Measurements from ENCODE around the gene CDK6. TPM values are rescaled to one million over a fixed set of nuclear protein-coding genes. Genes with fewer than 3 reads are reported as not detected.
A peak's percentile ranks its signal among the peaks of the same experiment; 100 is the strongest.

CDK6 gene
- total RNA-seq, 2 experiments from 2014 or later, result 130 to 138 TPM

DNA sequence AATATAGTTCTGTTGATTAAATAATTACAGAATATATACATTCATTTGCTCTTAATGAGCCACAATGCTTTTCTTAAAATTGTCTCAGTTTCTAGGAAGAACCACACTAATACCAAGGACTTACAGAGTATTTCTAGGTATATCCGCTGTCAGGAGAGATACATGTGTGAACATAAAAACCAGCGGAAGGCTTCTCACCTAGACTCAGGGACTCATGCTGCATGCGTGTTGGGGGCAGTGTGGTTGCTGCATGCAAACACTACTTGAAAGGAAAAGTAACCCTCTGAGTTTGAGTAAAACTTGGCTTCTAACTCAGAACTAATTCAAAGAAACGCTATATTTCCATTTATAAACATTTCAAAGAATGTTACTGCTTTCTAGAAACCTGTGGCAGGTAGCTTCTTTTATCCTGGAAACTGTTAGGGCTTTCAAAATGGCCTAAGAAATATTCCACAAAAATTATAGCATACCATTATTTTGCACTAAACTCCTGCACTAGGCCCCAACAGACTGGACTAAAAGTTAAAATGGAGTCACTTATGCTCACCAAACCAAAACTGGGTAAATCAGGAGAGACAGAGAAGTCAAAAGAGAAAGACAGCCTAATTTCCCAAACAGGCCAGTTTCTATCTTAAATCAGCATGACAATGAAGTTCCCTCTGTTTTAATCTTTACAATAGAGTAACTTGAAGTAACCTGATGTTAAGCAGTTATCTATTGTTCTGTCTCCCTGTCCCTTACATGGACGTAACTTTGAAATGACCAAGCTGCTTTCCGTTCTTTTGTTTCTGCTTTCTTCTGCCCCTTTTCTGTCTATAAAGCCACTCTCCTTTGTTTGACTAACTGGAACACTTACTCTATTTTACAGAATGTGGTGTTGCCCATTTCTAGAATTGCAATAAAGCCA, 151.0 kb downstream of the CDK6 start:
- CTCF ChIA-PET, result interaction anchor here (0.6 to 2.6 kb wide), 5 partner anchors 14 to 148 kb away, joined by 3 to 10 read pairs (median 4); no protein-coding TSS in a partner anchor
- H3K27ac Mint-ChIP-seq, result peak overlapping the region; percentile 95
- DNase-seq, result peak; percentile 93
- peak; percentile 85 for ATAC-seq
- peaks cover 6% of the 10 kb centered on the region for H3K9me3 Mint-ChIP-seq
- H3K27me3 Mint-ChIP-seq, result no peaks in the 10 kb centered on the region
- no peak overlapping the region for H3K4me3 Mint-ChIP-seq
- POLR2A ChIA-PET, result interaction anchor here (0.7 to 2.2 kb wide), 9 partner anchors 21 to 219 kb away, joined by 3 to 7 read pairs (median 4); no protein-coding TSS in a partner anchor
- intact Hi-C loops (cut with micrococcal nuclease), result loop anchor here (2.0 to 10.0 kb wide), 2 partner anchors 53 to 219 kb away; no protein-coding TSS in a partner anchor
- H3K36me3 Mint-ChIP-seq (ENCODE audit: low read depth), result peaks cover 70% of the 10 kb centered on the region
- peaks cover 81% of the 10 kb centered on the region for H3K4me1 Mint-ChIP-seq (ENCODE audit: low read depth)
- no peak for TF ChIP-seq CTCF (IDR thresholded peaks at IDR 0.05)

DNA sequence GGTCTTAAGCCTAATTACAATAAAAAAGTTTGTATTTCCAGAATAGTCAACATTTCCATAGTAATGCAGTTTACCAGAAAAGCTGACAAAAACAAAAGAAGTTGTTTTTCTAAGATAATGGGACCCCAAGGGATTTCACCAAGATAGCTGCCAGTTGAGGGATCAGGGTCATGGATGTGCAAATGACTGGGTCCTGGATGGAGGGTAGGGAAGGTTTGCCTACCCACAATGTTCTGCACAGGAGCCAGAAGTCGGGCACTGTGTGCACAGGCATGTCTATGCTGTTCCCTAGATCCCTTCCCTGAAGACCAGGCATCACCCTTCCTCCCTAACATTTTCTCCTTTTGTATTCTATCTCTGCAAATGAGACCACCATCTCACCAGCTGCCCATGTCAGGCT, 152.1 kb downstream of the CDK6 start:
- intact Hi-C loops (cut with micrococcal nuclease), result loop anchor here (2.0 to 10.0 kb wide), 2 partner anchors 51 to 221 kb away; no protein-coding TSS in a partner anchor
- no peaks in the 10 kb centered on the region for H3K9me3 Mint-ChIP-seq
- H3K27me3 Mint-ChIP-seq, result no peaks in the 10 kb centered on the region
- H3K27ac Mint-ChIP-seq, result peak overlapping the region; percentile 95
- peaks cover 76% of the 10 kb centered on the region for H3K4me1 Mint-ChIP-seq (ENCODE audit: low read depth)
- ChIA-PET CTCF (interaction anchor here (0.6 to 2.6 kb wide), 5 partner anchors 20 to 149 kb away, joined by 3 to 10 read pairs (median 3); no protein-coding TSS in a partner anchor), POLR2A (interaction anchor here (0.9 to 2.2 kb wide), 8 partner anchors 13 to 220 kb away, joined by 3 to 7 read pairs (median 4); partner anchors contain the start of gene CDK6)
- ATAC-seq (no peak), DNase-seq (no peak)
- H3K4me3 Mint-ChIP-seq, result peak overlapping the region; percentile 15
- peaks cover 62% of the 10 kb centered on the region for H3K36me3 Mint-ChIP-seq (ENCODE audit: low read depth)
- TF ChIP-seq CTCF (IDR thresholded peaks at IDR 0.05), result no peak

DNA sequence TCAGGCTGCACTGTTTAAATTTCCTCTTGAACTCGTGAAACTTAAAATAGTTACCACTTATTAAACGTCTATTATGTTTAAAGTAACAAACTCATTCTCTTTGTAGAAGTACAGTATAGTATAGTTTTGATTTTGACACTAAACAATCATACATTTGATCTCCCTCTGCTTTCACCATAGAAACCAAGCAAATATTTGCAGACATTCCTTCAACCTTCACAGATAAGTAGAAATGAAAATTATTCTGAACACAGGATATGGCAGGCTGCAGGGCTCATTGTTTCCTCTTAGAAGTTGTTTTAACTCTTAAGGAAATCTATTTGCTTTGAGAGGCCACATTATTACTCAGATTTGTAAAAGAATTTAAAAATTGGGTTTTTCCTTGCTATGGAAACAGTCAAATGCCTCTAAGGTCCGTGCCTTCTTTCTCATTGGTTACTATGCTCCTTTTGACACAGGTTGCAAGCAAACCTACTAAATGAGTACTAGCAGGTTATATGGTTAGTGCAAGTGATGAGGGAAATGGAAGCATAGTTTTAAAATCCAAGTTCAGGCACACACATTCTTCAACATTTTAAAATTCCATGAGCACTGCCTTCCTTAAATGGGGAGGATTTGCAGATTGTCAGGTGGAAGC, 153.4 kb downstream of the CDK6 start:
- Mint-ChIP-seq H3K4me1 (ENCODE audit: low read depth) (peaks cover 78% of the 10 kb centered on the region), H3K9me3 (no peaks in the 10 kb centered on the region), H3K27ac (peak overlapping the region; percentile 95), H3K36me3 (ENCODE audit: low read depth) (peaks cover 59% of the 10 kb centered on the region), H3K27me3 (no peaks in the 10 kb centered on the region), H3K4me3 (peak overlapping the region; percentile 29)
- TF ChIP-seq CTCF (IDR thresholded peaks at IDR 0.05), result no peak
- DNase-seq, result peak; percentile 45
- peak; percentile 52 for ATAC-seq
- ChIA-PET CTCF (interaction anchor here (2.6 kb wide), 1 partner anchor 49 kb away, joined by 10 read pairs; no protein-coding TSS in a partner anchor), POLR2A (interaction anchor here (0.9 to 2.2 kb wide), 6 partner anchors 11 to 153 kb away, joined by 3 to 7 read pairs (median 4); partner anchors contain the start of gene CDK6)
- intact Hi-C loops (cut with micrococcal nuclease), result loop anchor here (10.0 kb wide), 1 partner anchor 222 kb away; no protein-coding TSS in a partner anchor

DNA sequence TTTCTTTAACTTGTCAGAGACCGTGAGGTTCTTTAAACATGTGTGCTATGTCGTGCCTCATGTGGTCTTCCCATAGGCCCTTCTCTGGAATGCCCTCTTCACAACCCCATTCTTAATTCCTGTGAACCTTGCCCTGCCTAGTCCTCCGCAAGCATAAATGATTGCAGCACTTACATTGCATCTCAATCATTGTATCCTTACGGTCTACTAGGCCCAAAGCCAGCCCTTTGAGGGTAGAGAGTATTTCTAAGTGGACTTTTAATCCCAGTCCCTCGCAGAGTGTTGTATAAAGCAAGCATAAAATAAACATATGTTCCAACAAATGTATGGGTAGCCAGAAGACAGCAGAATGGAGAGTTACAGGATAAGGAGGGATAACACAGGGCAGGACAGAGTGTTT, 154.0 kb downstream of the CDK6 start:
- TF ChIP-seq CTCF (IDR thresholded peaks at IDR 0.05), result no peak
- no peaks in the 10 kb centered on the region for H3K9me3 Mint-ChIP-seq
- CTCF ChIA-PET, result no interaction called here

More for the DNA sequence above, 154.0 kb downstream of the CDK6 start:
- POLR2A ChIA-PET, result interaction anchor here (0.9 kb wide), 1 partner anchor 18 kb away, joined by 3 read pairs; no protein-coding TSS in a partner anchor
- DNase-seq (no peak), ATAC-seq (no peak)
- Mint-ChIP-seq H3K4me1 (ENCODE audit: low read depth) (peaks cover 77% of the 10 kb centered on the region), H3K27me3 (no peaks in the 10 kb centered on the region), H3K36me3 (ENCODE audit: low read depth) (peaks cover 53% of the 10 kb centered on the region), H3K4me3 (no peak overlapping the region), H3K27ac (peak overlapping the region; percentile 95)
- intact Hi-C loops (cut with micrococcal nuclease), result loop anchor here (10.0 kb wide), 1 partner anchor 222 kb away; no protein-coding TSS in a partner anchor

Data from activated CD8-positive, alpha-beta T cell treated with anti-CD3 and anti-CD28 coated beads for 36 hours (primary cell).